ENCODE measurements around the gene HPCAL1.
"Not testable (repeated sequence)": the region's sequence is repeated elsewhere in the genome, so short reads cannot be mapped to it uniquely, and the experiment has no call there.

Gene HPCAL1

GRCh38 chr2:10285191-10285555 is 17.5 kb upstream of the HPCAL1 start:
- no peak for DNase-seq (ENCODE audit: low read depth)

- no peak for DNase-seq (ENCODE audit: low read depth)
Observed at GRCh38 chr2:10285556-10286198, 17.0 kb upstream of the HPCAL1 start.

- DNase-seq (ENCODE audit: low read depth) = no peak
Observed at GRCh38 chr2:10286216-10287037, 16.3 kb upstream of the HPCAL1 start.

- DNase-seq (ENCODE audit: low read depth) = no peak
Observed at GRCh38 chr2:10287761-10288160, 14.9 kb upstream of the HPCAL1 start.

GRCh38 chr2:10288606-10289005 is 14.1 kb upstream of the HPCAL1 start:
- DNase-seq (ENCODE audit: low read depth) = no peak

GRCh38 chr2:10289352-10289751 is 13.4 kb upstream of the HPCAL1 start:
- DNase-seq (ENCODE audit: low read depth) = no peak

GRCh38 chr2:10289891-10290290 is 12.8 kb upstream of the HPCAL1 start:
- DNase-seq (ENCODE audit: low read depth) = peak; percentile 34

GRCh38 chr2:10291376-10291775 is 11.3 kb upstream of the HPCAL1 start:
- DNase-seq (ENCODE audit: low read depth) = not testable (repeated sequence)

GRCh38 chr2:10292033-10292432 is 10.7 kb upstream of the HPCAL1 start:
- DNase-seq (ENCODE audit: low read depth) = no peak

GRCh38 chr2:10293603-10294002 is 9.1 kb upstream of the HPCAL1 start:
- DNase-seq (ENCODE audit: low read depth) = no peak

- no peak for DNase-seq (ENCODE audit: low read depth)
Observed at GRCh38 chr2:10294077-10294476, 8.6 kb upstream of the HPCAL1 start.

- DNase-seq (ENCODE audit: low read depth) = not testable (repeated sequence)
Observed at GRCh38 chr2:10295649-10296048, 7.1 kb upstream of the HPCAL1 start.

- no peak for DNase-seq (ENCODE audit: low read depth)
Observed at GRCh38 chr2:10296142-10296541, 6.6 kb upstream of the HPCAL1 start.

GRCh38 chr2:10297191-10297830 is 5.4 kb upstream of the HPCAL1 start:
- DNase-seq (ENCODE audit: low read depth) = no peak

- peak; percentile 96 for DNase-seq (ENCODE audit: low read depth)
Observed at GRCh38 chr2:10297959-10298531, 4.7 kb upstream of the HPCAL1 start.

GRCh38 chr2:10298777-10299176 is 3.9 kb upstream of the HPCAL1 start:
- DNase-seq (ENCODE audit: low read depth) = not testable (repeated sequence)

- no peak for DNase-seq (ENCODE audit: low read depth)
Observed at GRCh38 chr2:10300328-10300920, 2.3 kb upstream of the HPCAL1 start.

GRCh38 chr2:10300997-10301940 is 1.4 kb upstream of the HPCAL1 start:
- DNase-seq (ENCODE audit: low read depth) = no peak

- no peak for DNase-seq (ENCODE audit: low read depth)
Observed at GRCh38 chr2:10301941-10302478, 694 bp upstream of the HPCAL1 start.

- DNase-seq (ENCODE audit: low read depth) = no peak
Observed at GRCh38 chr2:10303181-10303693, 533 bp downstream of the HPCAL1 start.

Measured in HS-5 (cell line).